Adrenal gland (tissue), 5 donors: ENCODE data around the gene TENM4.

Experiments
- CTCF ChIP-seq, 6 experiments: fragments of 450-650 bp in 4 of 6; fragments of 200-600 bp in 2 of 6; sonication (generic) in 1 of 6; IDR thresholded peaks; 1 replicate in 5 of 6; 2 replicates in 1 of 6; pipeline versions ENCODE4 v1.5.1 to v1.8.0; 2016 to 2021; ENCODE audit warnings: antibody characterized with exemption in 6 of 6, mild to moderate bottlenecking in 2 of 6, moderate library complexity in 1 of 6
- POLR2A ChIP-seq, 2 donors: fragments of 450-650 bp; IDR thresholded peaks; one replicate each; pipeline ENCODE4 v1.6.1; 2017; ENCODE audit warnings: antibody characterized with exemption in 2 of 2, mild to moderate bottlenecking in 2 of 2, moderate library complexity in 1 of 2
- donor health status: DM: no; HTN: no; CAD: no.

- no peak for TF ChIP-seq CTCF (IDR thresholded peaks at IDR 0.05)
- TF ChIP-seq POLR2A (IDR thresholded peaks at IDR 0.05): no peak
Observed at GRCh38 chr11:79095424-79095823, 345.4 kb downstream of the TENM4 start.
